GM12864 (cell line): ENCODE data around the gene CUL4A.

Experiments
- DNase-seq: peaks from one replicate; pipeline ENCODE4 v3.0.0-alpha.2; 2011; ENCODE audit warnings: low read depth
- H3K4me3 ChIP-seq: 2 replicates; pipeline ENCODE4 v1.5.1; 2011; ENCODE audit warnings: mild to moderate bottlenecking, low read depth, low read length, control low read depth
- CTCF ChIP-seq: IDR thresholded peaks from 2 replicates; pipeline ENCODE4 v1.5.1; 2011; ENCODE audit warnings: low read depth, mild to moderate bottlenecking, moderate library complexity, low read length, control low read depth, inconsistent platforms; ENCODE audit errors: missing control alignments

Gene CUL4A

GRCh38 chr13:113283904-113284303 is 74.5 kb downstream of the CUL4A start:
- H3K4me3 ChIP-seq: no peak overlapping the region
- TF ChIP-seq CTCF: no peak
- no peak for DNase-seq

GRCh38 chr13:113288880-113289279 is 79.5 kb downstream of the CUL4A start:
- no peak for TF ChIP-seq CTCF
- no peak for DNase-seq
- H3K4me3 ChIP-seq: no peak overlapping the region

GRCh38 chr13:113291129-113291528 is 81.7 kb downstream of the CUL4A start:
- no peak for TF ChIP-seq CTCF
- DNase-seq: no peak
- no peak overlapping the region for H3K4me3 ChIP-seq

- no peak for DNase-seq
- no peak for TF ChIP-seq CTCF
- no peak overlapping the region for H3K4me3 ChIP-seq
Measured at GRCh38 chr13:113292021-113292862, 82.8 kb downstream of the CUL4A start.

GRCh38 chr13:113293686-113294085 is 84.3 kb downstream of the CUL4A start:
- DNase-seq: no peak
- no peak overlapping the region for H3K4me3 ChIP-seq

GRCh38 chr13:113295776-113296175 is 86.4 kb downstream of the CUL4A start:
- no peak overlapping the region for H3K4me3 ChIP-seq
- no peak for DNase-seq
- TF ChIP-seq CTCF: no peak

More at GRCh38 chr13:113293686-113294085, 84.3 kb downstream of the CUL4A start:
- no peak for TF ChIP-seq CTCF
